ENCODE measurements around the gene KCNAB2. TPM values are rescaled to one million over a fixed set of nuclear protein-coding genes. Genes with fewer than 3 reads are reported as not detected.

KCNAB2 gene
- total RNA-seq, 2 donors from 2014 or later = 14.0 to 36.1 TPM

- Histone ChIP-seq H3K9me3 (no peaks in the 10 kb centered on the region), H3K4me1 (ENCODE audit: control insufficient read depth in 1 of 2, low read depth in 2 of 2) (peaks cover 0 to 4% of the 10 kb centered on the region in 2 donors), H3K27ac (no peak overlapping the region), H3K4me3 (no peak overlapping the region), H3K36me3 (no peaks in the 10 kb centered on the region), H3K27me3 (replicated peaks; ENCODE audit: insufficient read depth) (no peaks in the 10 kb centered on the region)
- TF ChIP-seq CTCF (IDR thresholded peaks at IDR 0.05) = no peak
- ATAC-seq (ENCODE audit: insufficient number of reproducible peaks, low FRiP score, low read depth) = no peak
- DNase-seq (ENCODE audit: low spot score) = no peak
These were observed 103.9 kb downstream of the KCNAB2 start for GRCh38 chr1:6149597-6149996.

- peaks cover 0 to 4% of the 10 kb centered on the region in 2 donors for H3K4me1 ChIP-seq (ENCODE audit: control insufficient read depth in 1 of 2, low read depth in 2 of 2)
- no peak overlapping the region for H3K27ac ChIP-seq
- H3K27me3 ChIP-seq (replicated peaks; ENCODE audit: insufficient read depth) = no peaks in the 10 kb centered on the region
- TF ChIP-seq CTCF (IDR thresholded peaks at IDR 0.05) = no peak
- H3K9me3 ChIP-seq = no peaks in the 10 kb centered on the region
- DNase-seq (ENCODE audit: low spot score) (no peak), ATAC-seq (ENCODE audit: insufficient number of reproducible peaks, low FRiP score, low read depth) (no peak)
- H3K36me3 ChIP-seq = no peaks in the 10 kb centered on the region
- no peak overlapping the region for H3K4me3 ChIP-seq
These were observed 104.6 kb downstream of the KCNAB2 start for GRCh38 chr1:6150006-6150938.

Other genes starting within 250 kb of the KCNAB2 start
- gene NPHP4, start 53.5 kb upstream of the KCNAB2 start, total RNA-seq = 10 to 100 TPM; 11.4 to 15.1 TPM
- gene CHD5, start 134.4 kb downstream of the KCNAB2 start, total RNA-seq = 1 to 10 TPM; 1.1 to 3.2 TPM
- gene RPL22, start 153.7 kb downstream of the KCNAB2 start, total RNA-seq = 100 to 1,000 TPM in 1 of 2 donors, 10 to 100 TPM in 1; 80.4 to 130 TPM
- 10 to 100 TPM; 30.5 to 50.1 TPM for gene RNF207, start 160.2 kb downstream of the KCNAB2 start, total RNA-seq
- gene ICMT, start 190.1 kb downstream of the KCNAB2 start, total RNA-seq = 10 to 100 TPM; 65.3 to 90.0 TPM
- gene HES3, start 198.3 kb downstream of the KCNAB2 start, total RNA-seq = not detected
- gene GPR153, start 215.2 kb downstream of the KCNAB2 start, total RNA-seq = 1 to 10 TPM; 4.6 to 4.7 TPM

Data from thoracic aorta (tissue), 2 donors.